ENCODE measurements around the gene CELSR2. TPM values are rescaled to one million over a fixed set of nuclear protein-coding genes. Genes with fewer than 3 reads are reported as not detected.

Gene CELSR2
- polyA plus RNA-seq, 1 donor (not counting 4 experiments of a cell fraction or from before 2014, with no cell fraction given) = 7.3 TPM

- FAIRE-seq = no peak
These were observed 58.1 kb downstream of the CELSR2 start for GRCh38 chr1:109307274-109308021.

GRCh38 chr1:109309347-109309746 is 60.0 kb downstream of the CELSR2 start:
- TF ChIP-seq EZH2 (IDR thresholded peaks at IDR 0.05; ENCODE audit: low read length) (no peak), CTCF (optimal IDR thresholded peaks at IDR 0.05 in 1 of 3, IDR thresholded peaks at IDR 0.05 in 1 of 3, conservative IDR thresholded peaks at IDR 0.05 in 1 of 3; ENCODE audit: extremely low read depth in 1 of 3, insufficient read depth in 2 of 3, low read length in 3 of 3) (no peak)
- Histone ChIP-seq H3K79me2 (ENCODE audit: control insufficient read depth, insufficient read depth, low read length) (no peaks in the 10 kb centered on the region), H3K9me1 (ENCODE audit: control insufficient read depth, extremely low read depth, insufficient read depth, low read length) (no peaks in the 10 kb centered on the region), H3K36me3 (ENCODE audit: control insufficient read depth in 2 of 2, extremely low read depth in 1 of 2, insufficient read depth in 2 of 2, low read length in 2 of 2) (no peaks in the 10 kb centered on the region), H3K4me3 (ENCODE audit: control insufficient read depth in 2 of 3, extremely low read depth in 1 of 3, insufficient read depth in 2 of 3, low read depth in 1 of 3, low read length in 3 of 3) (no peak overlapping the region), H4K20me1 (ENCODE audit: control insufficient read depth, extremely low read depth, insufficient read depth, low read length) (no peaks in the 10 kb centered on the region), H3K9ac (ENCODE audit: control insufficient read depth, extremely low read depth, insufficient read depth, low read length) (no peak overlapping the region), H3K27me3 (ENCODE audit: control insufficient read depth, extremely low read depth, insufficient read depth, low read length) (peaks cover 4% of the 10 kb centered on the region), H3K9me3 (ENCODE audit: control insufficient read depth, low read depth, low read length) (no peaks in the 10 kb centered on the region), H2AFZ (ENCODE audit: control insufficient read depth, low read length) (no peak overlapping the region), H3K4me2 (ENCODE audit: control insufficient read depth, extremely low read depth, insufficient read depth, low read depth, low read length) (no peak overlapping the region), H3K4me1 (ENCODE audit: control insufficient read depth, extremely low read depth, insufficient read depth, low read length) (no peaks in the 10 kb centered on the region), H3K27ac (ENCODE audit: control insufficient read depth, insufficient read depth, low read length) (no peak overlapping the region)
- dilution Hi-C loops (cut with MboI; ENCODE audit: extremely low pct_ligation_motif_present, low sequenced_read_pairs) = no loop called here
- DNase-seq (ENCODE audit: low read depth, low spot score) (no peak), FAIRE-seq (no peak)

More at GRCh38 chr1:109307274-109308021, 58.1 kb downstream of the CELSR2 start:
- dilution Hi-C loops (cut with MboI; ENCODE audit: extremely low pct_ligation_motif_present, low sequenced_read_pairs) = no loop called here
- H3K27me3 ChIP-seq (ENCODE audit: control insufficient read depth, extremely low read depth, insufficient read depth, low read length) = peaks cover 4% of the 10 kb centered on the region
- no peak overlapping the region for H3K27ac ChIP-seq (ENCODE audit: control insufficient read depth, insufficient read depth, low read length)
- TF ChIP-seq EZH2 (IDR thresholded peaks at IDR 0.05; ENCODE audit: low read length) (no peak), CTCF (optimal IDR thresholded peaks at IDR 0.05 in 1 of 3, IDR thresholded peaks at IDR 0.05 in 1 of 3, conservative IDR thresholded peaks at IDR 0.05 in 1 of 3; ENCODE audit: extremely low read depth in 1 of 3, insufficient read depth in 2 of 3, low read length in 3 of 3) (no peak)
- H3K4me2 ChIP-seq (ENCODE audit: control insufficient read depth, extremely low read depth, insufficient read depth, low read depth, low read length) = no peak overlapping the region
- no peaks in the 10 kb centered on the region for H4K20me1 ChIP-seq (ENCODE audit: control insufficient read depth, extremely low read depth, insufficient read depth, low read length)
- no peaks in the 10 kb centered on the region for H3K79me2 ChIP-seq (ENCODE audit: control insufficient read depth, insufficient read depth, low read length)
- no peaks in the 10 kb centered on the region for H3K4me1 ChIP-seq (ENCODE audit: control insufficient read depth, extremely low read depth, insufficient read depth, low read length)
- H2AFZ ChIP-seq (ENCODE audit: control insufficient read depth, low read length) = no peak overlapping the region
- H3K9me3 ChIP-seq (ENCODE audit: control insufficient read depth, low read depth, low read length) = no peaks in the 10 kb centered on the region
- H3K36me3 ChIP-seq (ENCODE audit: control insufficient read depth in 2 of 2, extremely low read depth in 1 of 2, insufficient read depth in 2 of 2, low read length in 2 of 2) = no peaks in the 10 kb centered on the region
- no peak for DNase-seq (ENCODE audit: low read depth, low spot score)
- H3K4me3 ChIP-seq (ENCODE audit: control insufficient read depth in 2 of 3, extremely low read depth in 1 of 3, insufficient read depth in 2 of 3, low read depth in 1 of 3, low read length in 3 of 3) = no peak overlapping the region
- no peak overlapping the region for H3K9ac ChIP-seq (ENCODE audit: control insufficient read depth, extremely low read depth, insufficient read depth, low read length)
- H3K9me1 ChIP-seq (ENCODE audit: control insufficient read depth, extremely low read depth, insufficient read depth, low read length) = no peaks in the 10 kb centered on the region

Data from keratinocyte (primary cell).